HepG2 (cell line): Measurements from ENCODE around the gene CD84. TPM values are rescaled to one million over a fixed set of nuclear protein-coding genes. Genes with fewer than 3 reads are reported as not detected.

Experiments
- polyA plus RNA-seq, 8 experiments: library from polyadenylated mRNA; depleted of rRNA in 3 of 8; stranded (reverse) in 7 of 8; unstranded in 1 of 8; fragments of >200 nt; fragmentation: Illumina TruSeq in 4 of 8; extraction: Trizol in 4 of 8; gene quantifications; 2 replicates each; pipeline versions ENCODE4 v1.2.1 to v1.2.3, GENCODE V29; 2011 to 2016; ENCODE audit warnings: low read depth in 4 of 8, missing spikeins in 1 of 8, mixed read lengths in 1 of 8; ENCODE audit not compliant: insufficient read depth in 1 of 8
- total RNA-seq, 5 experiments: library from RNA; depleted of rRNA; stranded (reverse); fragments of >200 nt; fragmentation: Illumina TruSeq; extraction: Trizol; gene quantifications; 2 replicates each; pipeline ENCODE4 v1.2.3, GENCODE V29; 2016; ENCODE audit warnings: low read depth in 1 of 5

The CD84 gene
- total and polyA plus RNA-seq, 2 of the 13 experiments (the other 11 are each of a cell fraction or from before 2014, with no cell fraction given): not detected

Other genes with a start within 250 kb of the CD84 start
- 160 and 218 TPM in 2 replicates for gene COPA, start 236.2 kb downstream of the CD84 start, total RNA-seq (2016; rRNA removed; fragmentation: Illumina TruSeq; extraction: Trizol)
- gene COPA, start 236.2 kb downstream of the CD84 start, polyA plus RNA-seq (2011; rRNA removed): 166 and 197 TPM in 2 replicates
- 27.0 and 44.2 TPM in 2 replicates for gene NCSTN, start 236.1 kb downstream of the CD84 start, total RNA-seq (2016; rRNA removed; fragmentation: Illumina TruSeq; extraction: Trizol)
- 247 and 281 TPM in 2 replicates for gene NCSTN, start 236.1 kb downstream of the CD84 start, polyA plus RNA-seq (2011; rRNA removed)
- gene NHLH1, start 212.4 kb downstream of the CD84 start, total RNA-seq (2016; rRNA removed; fragmentation: Illumina TruSeq; extraction: Trizol): 0.11 TPM in 1 of 2 replicates, not detected in the other
- 0.44 and 0.57 TPM in 2 replicates for gene NHLH1, start 212.4 kb downstream of the CD84 start, polyA plus RNA-seq (2011; rRNA removed)
- not detected in 2 replicates for gene VANGL2, start 178.9 kb downstream of the CD84 start, total RNA-seq (2016; rRNA removed; fragmentation: Illumina TruSeq; extraction: Trizol)
- 0.09 and 0.18 TPM in 2 replicates for gene VANGL2, start 178.9 kb downstream of the CD84 start, polyA plus RNA-seq (2011; rRNA removed)
- gene SLAMF6, start 56.2 kb downstream of the CD84 start, total RNA-seq (2016; rRNA removed; fragmentation: Illumina TruSeq; extraction: Trizol): not detected in 2 replicates
- not detected in 2 replicates for gene SLAMF6, start 56.2 kb downstream of the CD84 start, polyA plus RNA-seq (2011; rRNA removed)
- not detected in 2 replicates for gene SLAMF1, start 67.5 kb upstream of the CD84 start, total RNA-seq (2016; rRNA removed; fragmentation: Illumina TruSeq; extraction: Trizol)
- not detected in 2 replicates for gene SLAMF1, start 67.5 kb upstream of the CD84 start, polyA plus RNA-seq (2011; rRNA removed)
- gene CD48, start 132.3 kb upstream of the CD84 start, total RNA-seq (2016; rRNA removed; fragmentation: Illumina TruSeq; extraction: Trizol): not detected in 2 replicates
- gene CD48, start 132.3 kb upstream of the CD84 start, polyA plus RNA-seq (2011; rRNA removed): not detected in 2 replicates
- not detected in 2 replicates for gene SLAMF7, start 159.8 kb upstream of the CD84 start, total RNA-seq (2016; rRNA removed; fragmentation: Illumina TruSeq; extraction: Trizol)
- not detected in 2 replicates for gene SLAMF7, start 159.8 kb upstream of the CD84 start, polyA plus RNA-seq (2011; rRNA removed)
- not detected in 2 replicates for gene LY9, start 216.7 kb upstream of the CD84 start, total RNA-seq (2016; rRNA removed; fragmentation: Illumina TruSeq; extraction: Trizol)
- not detected in 2 replicates for gene LY9, start 216.7 kb upstream of the CD84 start, polyA plus RNA-seq (2011; rRNA removed)